ENCODE data around the gene SLN. TPM values are rescaled to one million over a fixed set of nuclear protein-coding genes. Genes with fewer than 3 reads are reported as not detected.

The SLN gene
- total RNA-seq, 1 experiment from 2014 or later = not detected

GRCh38 chr11:107736546-107736945, 24.7 kb upstream of the SLN start:
- H4K8ac ChIP-seq (replicated peaks; ENCODE audit: insufficient read length, low read depth, low read length) = no peak overlapping the region

More at GRCh38 chr11:107736546-107736945, 24.7 kb upstream of the SLN start:
- Histone ChIP-seq H2BK15ac (ENCODE audit: low read depth, low read length) (no peak overlapping the region), H3K9ac (ENCODE audit: extremely low read depth, insufficient read length, low read length) (no peak overlapping the region), H3K56ac (ENCODE audit: insufficient read length, low read depth, low read length) (no peak overlapping the region), H3K27ac (ENCODE audit: insufficient read length, low read depth, low read length) (no peak overlapping the region), H2AFZ (ENCODE audit: low read length) (no peak overlapping the region), H3K9me3 (ENCODE audit: control insufficient read depth, low read depth, low read length) (no peaks in the 10 kb centered on the region), H2BK5ac (ENCODE audit: insufficient read length, low read length) (no peak overlapping the region), H3K79me1 (ENCODE audit: insufficient read depth, low read depth, low read length, poor library complexity, severe bottlenecking) (no peaks in the 10 kb centered on the region), H4K20me1 (ENCODE audit: control insufficient read depth, insufficient read depth, insufficient read length) (no peaks in the 10 kb centered on the region), H3K79me2 (ENCODE audit: insufficient read depth, low read length) (no peaks in the 10 kb centered on the region), H3K14ac (ENCODE audit: insufficient read depth, low read length) (no peak overlapping the region), H4K91ac (ENCODE audit: insufficient read length, low read depth, low read length) (no peak overlapping the region), H3K18ac (ENCODE audit: insufficient read length, low read depth, low read length) (no peak overlapping the region), H3K4me2 (ENCODE audit: insufficient read depth, insufficient read length, low read length) (no peak overlapping the region), H2AK5ac (ENCODE audit: insufficient read length, low read length) (no peak overlapping the region), H2BK120ac (ENCODE audit: low read depth, low read length, poor library complexity, severe bottlenecking) (no peak overlapping the region), H2BK12ac (ENCODE audit: insufficient read length, low read depth, low read length) (no peak overlapping the region), H3K4ac (ENCODE audit: low read depth, low read length) (no peak overlapping the region), H3K23ac (ENCODE audit: insufficient read length, low read depth, low read length) (no peak overlapping the region), H3T11ph (ENCODE audit: low read length) (no peak overlapping the region), H3K23me2 (ENCODE audit: insufficient read length, low read depth, low read length, poor library complexity, severe bottlenecking) (no peaks in the 10 kb centered on the region), H3K4me1 (ENCODE audit: insufficient read depth, low read length) (no peaks in the 10 kb centered on the region), H3K27me3 (ENCODE audit: insufficient read depth, low read length) (no peaks in the 10 kb centered on the region), H2BK20ac (ENCODE audit: low read depth, low read length, poor library complexity, severe bottlenecking) (no peak overlapping the region), H4K5ac (ENCODE audit: insufficient read length, low read depth, low read length) (no peak overlapping the region)
- no CpG with 5 or more reads among the region's 1 CpG for WGBS (ENCODE audit: extremely low coverage, insufficient read length, low lambda C conversion rate)
- H3K9me3 Mint-ChIP-seq = peaks cover 2 to 11% of the 10 kb centered on the region in 2 experiments; a peak in 4 of 5 replicates
- no peak for DNase-seq
- no peak for TF ChIP-seq CTCF (conservative IDR thresholded peaks at IDR 0.05)
- peaks cover 25% of the 10 kb centered on the region for H3K27me3 Mint-ChIP-seq (ENCODE audit: low read depth)
- peaks cover 0 to 11% (median 0%) of the 10 kb centered on the region in 3 experiments; a peak in 2 of 7 replicates for H3K36me3 Mint-ChIP-seq (ENCODE audit: insufficient read depth in 1 of 3, low read depth in 3 of 3)
- H3K4me1 Mint-ChIP-seq = peaks cover 10 to 16% of the 10 kb centered on the region in 2 experiments
- H3K27ac Mint-ChIP-seq = no peak overlapping the region
- H3K4me3 Mint-ChIP-seq = no peak overlapping the region
